ENCODE data around the gene MAP2K5.

Gene MAP2K5

DNA sequence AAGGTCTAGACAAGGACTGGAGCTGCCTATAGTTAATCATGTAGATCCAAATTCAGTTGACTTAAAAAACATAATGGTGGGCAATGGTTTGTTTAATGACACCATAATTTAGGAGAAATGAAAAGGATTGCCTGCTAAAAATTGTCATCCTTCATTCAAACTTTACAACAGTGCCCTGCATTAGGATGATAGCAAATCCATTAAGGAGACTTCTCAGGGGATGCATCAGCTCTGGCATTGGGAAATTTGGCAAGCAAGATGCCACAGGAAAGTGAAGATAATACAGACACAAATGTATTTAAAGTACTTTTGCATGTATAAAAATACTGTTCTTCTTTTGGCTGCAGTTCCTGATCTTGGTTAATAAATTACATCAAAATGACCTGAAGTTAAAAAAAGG lies 189.7 kb downstream of the MAP2K5 start:
- no peak for DNase-seq (ENCODE audit: low read depth)
- TF ChIP-seq, protein P1, sequence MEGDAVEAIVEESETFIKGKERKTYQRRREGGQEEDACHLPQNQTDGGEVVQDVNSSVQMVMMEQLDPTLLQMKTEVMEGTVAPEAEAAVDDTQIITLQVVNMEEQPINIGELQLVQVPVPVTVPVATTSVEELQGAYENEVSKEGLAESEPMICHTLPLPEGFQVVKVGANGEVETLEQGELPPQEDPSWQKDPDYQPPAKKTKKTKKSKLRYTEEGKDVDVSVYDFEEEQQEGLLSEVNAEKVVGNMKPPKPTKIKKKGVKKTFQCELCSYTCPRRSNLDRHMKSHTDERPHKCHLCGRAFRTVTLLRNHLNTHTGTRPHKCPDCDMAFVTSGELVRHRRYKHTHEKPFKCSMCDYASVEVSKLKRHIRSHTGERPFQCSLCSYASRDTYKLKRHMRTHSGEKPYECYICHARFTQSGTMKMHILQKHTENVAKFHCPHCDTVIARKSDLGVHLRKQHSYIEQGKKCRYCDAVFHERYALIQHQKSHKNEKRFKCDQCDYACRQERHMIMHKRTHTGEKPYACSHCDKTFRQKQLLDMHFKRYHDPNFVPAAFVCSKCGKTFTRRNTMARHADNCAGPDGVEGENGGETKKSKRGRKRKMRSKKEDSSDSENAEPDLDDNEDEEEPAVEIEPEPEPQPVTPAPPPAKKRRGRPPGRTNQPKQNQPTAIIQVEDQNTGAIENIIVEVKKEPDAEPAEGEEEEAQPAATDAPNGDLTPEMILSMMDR (conservative IDR thresholded peaks at IDR 0.05; ENCODE audit: control insufficient read depth, insufficient read depth, low read depth, low read length), result no peak

DNA sequence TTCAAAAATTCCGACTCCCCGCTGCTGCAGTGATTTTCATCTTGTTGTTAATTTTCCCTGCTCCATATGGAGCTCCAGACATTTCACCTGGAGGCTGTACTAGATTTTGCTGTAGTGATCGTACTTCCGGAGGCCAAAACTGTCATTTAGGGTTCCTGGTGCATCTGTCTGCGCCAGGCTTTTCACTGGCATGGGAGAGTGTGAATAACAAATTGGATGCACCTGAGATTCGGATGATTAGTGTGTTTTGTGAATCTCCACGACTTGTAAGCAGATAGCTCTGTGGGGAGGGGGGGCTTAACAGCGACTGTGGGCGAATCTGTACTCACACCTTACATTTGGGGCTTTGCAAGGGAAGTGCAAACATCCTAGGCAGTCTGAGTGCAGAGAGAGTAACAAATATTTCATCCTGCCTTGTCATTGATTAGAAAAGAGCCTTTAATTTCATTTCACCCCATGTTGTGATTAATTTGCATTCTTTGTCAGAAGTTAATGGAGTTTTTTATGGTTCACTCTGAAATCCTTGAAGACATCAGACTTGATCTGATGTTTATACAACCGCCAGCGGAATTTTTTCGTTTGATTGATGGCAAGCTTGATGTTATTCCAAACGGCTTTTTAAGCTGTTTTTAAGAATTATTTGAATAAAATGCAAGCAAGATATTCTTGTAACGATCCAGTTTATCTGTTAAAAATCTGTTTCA lies 190.3 kb downstream of the MAP2K5 start:
- DNase-seq (ENCODE audit: low read depth), result no peak
- TF ChIP-seq, protein P1 (conservative IDR thresholded peaks at IDR 0.05; ENCODE audit: control insufficient read depth, insufficient read depth, low read depth, low read length), result no peak
- no peak overlapping the region for H3K4me3 ChIP-seq (ENCODE audit: control insufficient read depth, low read depth, low read length)

More for the DNA sequence above, 189.7 kb downstream of the MAP2K5 start:
- no peak overlapping the region for H3K4me3 ChIP-seq (ENCODE audit: control insufficient read depth, low read depth, low read length)

DNA sequence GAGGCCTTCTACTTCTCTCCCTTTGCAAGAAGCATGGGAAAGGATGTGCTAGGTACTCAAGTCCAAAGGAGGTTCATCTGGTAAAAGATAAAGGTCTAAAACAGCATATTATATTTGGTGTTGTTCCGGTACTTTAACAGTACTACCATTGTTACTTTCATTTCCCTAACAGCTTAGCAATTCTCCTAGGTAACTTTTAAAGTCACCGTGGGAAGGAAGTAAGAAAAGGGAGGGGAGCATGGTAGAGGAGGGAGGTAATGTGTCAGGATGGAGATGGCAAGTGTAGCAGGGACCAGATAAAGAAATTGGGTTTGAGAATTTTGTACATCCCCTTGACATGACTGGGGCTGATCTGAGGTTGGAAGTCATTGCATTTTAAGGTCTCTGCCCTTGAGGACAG lies 193.4 kb downstream of the MAP2K5 start:
- H3K4me3 ChIP-seq (ENCODE audit: control insufficient read depth, low read depth, low read length), result no peak overlapping the region
- DNase-seq (ENCODE audit: low read depth), result no peak
- TF ChIP-seq, protein P1 (conservative IDR thresholded peaks at IDR 0.05; ENCODE audit: control insufficient read depth, insufficient read depth, low read depth, low read length), result no peak

DNA sequence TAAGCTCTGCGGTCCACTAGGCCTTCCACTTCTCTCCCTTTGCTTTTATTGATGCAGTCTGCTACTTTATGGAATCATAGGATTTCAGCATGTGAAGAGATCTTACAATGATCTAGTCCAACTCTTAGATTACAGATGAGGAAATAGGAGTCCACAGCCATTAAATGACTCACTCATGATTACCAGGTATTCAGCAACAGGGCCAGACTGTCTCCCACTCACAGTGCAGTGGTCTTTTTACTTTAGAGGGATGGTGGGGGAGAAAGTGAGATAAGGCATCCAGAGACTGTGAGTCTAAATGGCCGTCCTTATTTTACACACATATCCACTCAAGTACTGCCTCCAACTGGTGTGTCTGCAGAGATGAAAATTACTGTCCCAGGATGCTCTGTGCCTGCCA lies 194.3 kb downstream of the MAP2K5 start:
- DNase-seq (ENCODE audit: low read depth), result peak; percentile 35
- no peak overlapping the region for H3K4me3 ChIP-seq (ENCODE audit: control insufficient read depth, low read depth, low read length)
- TF ChIP-seq, protein P1 (conservative IDR thresholded peaks at IDR 0.05; ENCODE audit: control insufficient read depth, insufficient read depth, low read depth, low read length), result no peak

DNA sequence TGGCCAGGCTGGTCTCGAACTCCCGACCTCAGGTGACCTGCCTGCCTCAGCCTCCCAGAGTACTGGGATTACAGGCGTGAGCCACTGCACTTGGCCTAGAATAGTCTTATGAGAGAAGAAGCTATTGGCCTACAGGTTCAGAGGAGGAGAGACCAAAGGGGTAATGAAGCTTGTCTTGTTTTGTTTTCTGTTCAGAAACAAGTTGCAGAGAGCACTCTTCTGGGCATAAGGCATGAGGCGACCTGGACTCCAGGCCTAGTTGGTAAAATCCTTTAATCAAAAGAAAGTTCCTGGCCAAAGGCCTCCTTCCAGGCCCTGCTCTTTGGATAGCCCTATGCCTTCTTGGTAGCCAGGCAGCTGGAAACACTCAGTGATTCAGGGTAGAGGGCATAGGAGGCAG lies 195.6 kb downstream of the MAP2K5 start:
- no peak overlapping the region for H3K4me3 ChIP-seq (ENCODE audit: control insufficient read depth, low read depth, low read length)
- no peak for DNase-seq (ENCODE audit: low read depth)
- TF ChIP-seq, protein P1 (conservative IDR thresholded peaks at IDR 0.05; ENCODE audit: control insufficient read depth, insufficient read depth, low read depth, low read length), result no peak

DNA sequence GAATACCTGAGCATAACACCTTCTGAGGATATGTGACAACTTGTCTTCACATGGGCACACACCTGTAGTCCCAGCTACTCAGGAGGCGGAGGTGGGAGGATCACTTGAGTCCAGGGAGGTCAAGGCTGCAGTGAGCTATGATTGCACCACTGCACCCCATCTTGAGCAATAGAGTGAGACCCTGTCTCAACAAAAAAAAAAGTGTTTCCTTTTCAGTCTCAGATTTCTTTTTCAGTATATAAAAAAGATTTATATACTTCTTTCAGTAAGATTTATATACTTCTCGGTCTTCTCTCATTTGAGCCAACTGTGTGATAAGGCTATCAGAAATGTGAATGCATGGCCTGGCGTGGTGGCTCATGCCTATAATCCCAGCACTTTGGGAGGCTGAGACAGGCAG lies 197.9 kb downstream of the MAP2K5 start:
- no peak for DNase-seq (ENCODE audit: low read depth)
- H3K4me3 ChIP-seq (ENCODE audit: control insufficient read depth, low read depth, low read length), result no peak overlapping the region
- TF ChIP-seq, protein P1 (conservative IDR thresholded peaks at IDR 0.05; ENCODE audit: control insufficient read depth, insufficient read depth, low read depth, low read length), result no peak

All from fibroblast of mammary gland (primary cell).